OCI-LY3 (cell line): Measurements from ENCODE around the gene SERPINA1.

Experiments
- H2AFZ ChIP-seq: fragments of 200-600, 300-600 bp; shearing (Covaris generic); 2 replicates; pipeline ENCODE4 v1.6.0; 2014; ENCODE audit warnings: antibody characterized with exemption, low read depth, low read length
- H3K27ac ChIP-seq: fragments of 200-600, 300-600 bp; sonication (generic); 2 replicates; pipeline ENCODE4 v1.5.1; 2014; ENCODE audit warnings: mild to moderate bottlenecking, low read length, moderate library complexity, mixed read lengths
- H3K27me3 ChIP-seq: fragments of 200-600, 300-600 bp; sonication (generic); 2 replicates; pipeline ENCODE4 v1.6.1; 2014; ENCODE audit warnings: low read depth, low read length, mixed read lengths
- H3K36me3 ChIP-seq: fragments of 200-600, 300-600 bp; sonication (generic); replicated peaks from 2 replicates; pipeline ENCODE3; 2014; ENCODE audit warnings: low read depth, low read length, mixed read lengths
- H3K4me1 ChIP-seq: fragments of 300-600, 200-600 bp; sonication (generic); 2 replicates; pipeline ENCODE4 v1.6.1; 2014; ENCODE audit warnings: low read length, mixed read lengths
- H3K4me2 ChIP-seq: fragments of 200-600, 300-600 bp; sonication (generic); 2 replicates; pipeline ENCODE4 v1.6.1; 2014; ENCODE audit warnings: low read length, mixed read lengths
- H3K4me3 ChIP-seq: fragments of 300-600, 200-600 bp; sonication (generic); 2 replicates; pipeline ENCODE4 v1.5.1; 2014; ENCODE audit warnings: antibody characterized with exemption, mild to moderate bottlenecking, low read length, moderate library complexity
- H3K79me2 ChIP-seq: fragments of 300-600, 200-600 bp; shearing (Covaris generic); 2 replicates; pipeline ENCODE4 v1.6.1; 2014; ENCODE audit warnings: mild to moderate bottlenecking, low read length, mixed read lengths
- H3K9ac ChIP-seq: fragments of 300-600, 200-600 bp; shearing (Covaris generic); 2 replicates; pipeline ENCODE4 v1.6.0; 2014; ENCODE audit warnings: mild to moderate bottlenecking, low read length, moderate library complexity
- H3K9me3 ChIP-seq: fragments of 200-600, 300-600 bp; shearing (Covaris generic); 2 replicates; pipeline ENCODE4 v1.6.1; 2014; ENCODE audit warnings: low read length, mixed read lengths; ENCODE audit not compliant: insufficient read depth
- H4K20me1 ChIP-seq: fragments of 200-600, 300-600 bp; sonication (generic); 2 replicates; pipeline ENCODE4 v1.6.1; 2016; ENCODE audit warnings: low read length, mixed read lengths; ENCODE audit not compliant: insufficient read depth
- CTCF ChIP-seq: fragments of 200-600, 300-600 bp; sonication (generic); IDR thresholded peaks from 2 replicates; pipeline ENCODE4 v1.5.1; 2014; ENCODE audit warnings: antibody characterized with exemption, low read length, low read depth
- EZH2phosphoT487 ChIP-seq: fragments of 200-600 bp; shearing (Covaris generic); IDR thresholded peaks from 2 replicates; pipeline ENCODE4 v1.6.1; 2018; ENCODE audit warnings: antibody characterized with exemption, mixed run types, low read depth

SERPINA1 gene

GRCh38 chr14:94407906-94408305 lies 19.5 kb upstream of the SERPINA1 start:
- Histone ChIP-seq H2AFZ (no peak overlapping the region), H3K27ac (no peak overlapping the region), H3K9ac (no peak overlapping the region), H3K27me3 (no peaks in the 10 kb centered on the region), H3K9me3 (0 out of 2 replicates have a peak, but pooled peaks cover 6% of the 10 kb centered on the region), H3K79me2 (no peaks in the 10 kb centered on the region), H3K4me1 (peaks cover 4% of the 10 kb centered on the region; the same call in 1 of the 2 replicates), H4K20me1 (no peaks in the 10 kb centered on the region), H3K36me3 (no peaks in the 10 kb centered on the region), H3K4me3 (no peak overlapping the region), H3K4me2 (no peak overlapping the region)
- TF ChIP-seq EZH2phosphoT487 (no peak), CTCF (no peak)

GRCh38 chr14:94406910-94407309 lies 18.5 kb upstream of the SERPINA1 start:
- H3K27me3 ChIP-seq, result no peaks in the 10 kb centered on the region
- no peak overlapping the region for H3K4me3 ChIP-seq
- no peaks in the 10 kb centered on the region for H3K36me3 ChIP-seq
- no peak overlapping the region for H3K27ac ChIP-seq
- H3K4me1 ChIP-seq, result no peaks in the 10 kb centered on the region
- H2AFZ ChIP-seq, result no peak overlapping the region
- 0 out of 2 replicates have a peak, but pooled peaks cover 6% of the 10 kb centered on the region for H3K9me3 ChIP-seq
- no peak overlapping the region for H3K9ac ChIP-seq
- no peak overlapping the region for H3K4me2 ChIP-seq
- no peak for TF ChIP-seq CTCF
- no peak for TF ChIP-seq EZH2phosphoT487
- H4K20me1 ChIP-seq, result no peaks in the 10 kb centered on the region
- H3K79me2 ChIP-seq, result no peaks in the 10 kb centered on the region

- no peaks in the 10 kb centered on the region for H3K27me3 ChIP-seq
- H3K9ac ChIP-seq, result no peak overlapping the region
- no peak overlapping the region for H3K4me2 ChIP-seq
- H3K9me3 ChIP-seq, result 0 out of 2 replicates have a peak, but pooled peaks cover 6% of the 10 kb centered on the region
- no peaks in the 10 kb centered on the region for H3K79me2 ChIP-seq
- H3K4me3 ChIP-seq, result no peak overlapping the region
- no peak overlapping the region for H3K27ac ChIP-seq
- H2AFZ ChIP-seq, result no peak overlapping the region
- TF ChIP-seq EZH2phosphoT487 (no peak), CTCF (no peak)
- H3K4me1 ChIP-seq, result no peaks in the 10 kb centered on the region
- no peaks in the 10 kb centered on the region for H4K20me1 ChIP-seq
- no peaks in the 10 kb centered on the region for H3K36me3 ChIP-seq
Measured at GRCh38 chr14:94405486-94405885, 17.1 kb upstream of the SERPINA1 start.

- no peaks in the 10 kb centered on the region for H3K4me1 ChIP-seq
- H3K79me2 ChIP-seq, result no peaks in the 10 kb centered on the region
- no peak overlapping the region for H2AFZ ChIP-seq
- no peak overlapping the region for H3K4me3 ChIP-seq
- no peaks in the 10 kb centered on the region for H3K36me3 ChIP-seq
- no peak overlapping the region for H3K9ac ChIP-seq
- no peak overlapping the region for H3K27ac ChIP-seq
- H3K27me3 ChIP-seq, result no peaks in the 10 kb centered on the region
- no peak overlapping the region for H3K4me2 ChIP-seq
- 0 out of 2 replicates have a peak, but pooled peaks cover 6% of the 10 kb centered on the region for H3K9me3 ChIP-seq
- no peak for TF ChIP-seq EZH2phosphoT487
- no peak for TF ChIP-seq CTCF
- H4K20me1 ChIP-seq, result no peaks in the 10 kb centered on the region
Measured at GRCh38 chr14:94404561-94404960, 16.2 kb upstream of the SERPINA1 start.
